ENCODE data around the gene MEIKIN.

The MEIKIN gene

DNA sequence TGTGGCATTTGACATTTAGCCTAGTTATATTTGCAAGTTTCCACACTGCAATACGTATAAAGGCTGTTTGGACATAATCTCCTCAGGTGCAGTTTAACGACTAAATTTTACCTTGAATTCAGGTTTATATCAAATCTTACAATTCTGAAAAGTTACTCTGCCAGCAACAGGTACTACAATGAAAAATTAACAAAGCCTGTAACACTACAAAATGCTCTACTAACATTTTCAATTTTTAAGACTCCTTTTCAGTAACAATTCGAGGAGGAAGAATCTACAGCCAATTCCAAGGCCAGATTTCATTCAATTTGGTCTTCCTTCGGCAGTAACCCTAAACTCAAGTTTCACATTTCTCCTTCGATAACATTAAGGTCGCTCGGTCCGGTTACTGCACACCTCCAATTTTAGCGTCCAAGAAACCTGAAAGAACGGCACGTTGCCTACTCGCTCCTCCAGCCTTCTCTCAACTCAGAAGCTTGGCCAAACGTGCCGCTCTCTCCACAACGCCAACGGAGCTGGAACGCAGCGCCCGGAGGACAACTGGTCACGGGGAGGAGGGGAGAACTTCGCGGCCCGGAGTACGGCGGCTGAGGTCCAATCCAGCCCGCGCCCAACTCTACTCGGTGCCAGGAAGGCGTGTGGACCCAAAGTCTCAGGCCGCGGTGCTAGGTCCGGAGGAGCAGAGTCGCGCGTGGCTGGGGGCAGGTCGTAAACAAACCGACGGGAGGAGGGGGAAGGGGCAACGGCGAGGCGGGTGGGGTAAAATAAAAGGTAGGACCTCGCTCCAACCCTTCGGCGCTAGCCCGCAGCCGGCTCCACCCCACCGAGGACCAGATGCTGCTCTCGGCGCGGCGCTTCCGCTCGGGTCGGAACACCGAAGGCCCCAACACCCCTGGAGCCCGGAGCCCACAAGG lies 149.3 kb downstream of the MEIKIN start:
- POLR2A ChIA-PET = interaction anchor here (1.0 to 2.7 kb wide), 6 partner anchors 9 to 215 kb away, joined by 3 to 17 read pairs (median 4); partner anchors contain the start of gene ACSL6
- TF ChIP-seq FOXM1 (IDR thresholded peaks at IDR 0.05; ENCODE audit: borderline replicate concordance) (no peak), ARNT (IDR thresholded peaks at IDR 0.05) (no peak), SUZ12 (IDR thresholded peaks at IDR 0.05) (no peak), LEF1 (IDR thresholded peaks at IDR 0.05; ENCODE audit: borderline replicate concordance) (no peak), ZNF384 (IDR thresholded peaks at IDR 0.05) (no peak), FOXA1 (IDR thresholded peaks at IDR 0.05) (no peak)
- TF ChIP-seq, protein P1, sequence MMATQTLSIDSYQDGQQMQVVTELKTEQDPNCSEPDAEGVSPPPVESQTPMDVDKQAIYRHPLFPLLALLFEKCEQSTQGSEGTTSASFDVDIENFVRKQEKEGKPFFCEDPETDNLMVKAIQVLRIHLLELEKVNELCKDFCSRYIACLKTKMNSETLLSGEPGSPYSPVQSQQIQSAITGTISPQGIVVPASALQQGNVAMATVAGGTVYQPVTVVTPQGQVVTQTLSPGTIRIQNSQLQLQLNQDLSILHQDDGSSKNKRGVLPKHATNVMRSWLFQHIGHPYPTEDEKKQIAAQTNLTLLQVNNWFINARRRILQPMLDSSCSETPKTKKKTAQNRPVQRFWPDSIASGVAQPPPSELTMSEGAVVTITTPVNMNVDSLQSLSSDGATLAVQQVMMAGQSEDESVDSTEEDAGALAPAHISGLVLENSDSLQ (IDR thresholded peaks at IDR 0.05) = no peak
- peak; percentile 41 for DNase-seq (ENCODE audit: extremely low spot score)
- CTCF ChIA-PET = no interaction called here

DNA sequence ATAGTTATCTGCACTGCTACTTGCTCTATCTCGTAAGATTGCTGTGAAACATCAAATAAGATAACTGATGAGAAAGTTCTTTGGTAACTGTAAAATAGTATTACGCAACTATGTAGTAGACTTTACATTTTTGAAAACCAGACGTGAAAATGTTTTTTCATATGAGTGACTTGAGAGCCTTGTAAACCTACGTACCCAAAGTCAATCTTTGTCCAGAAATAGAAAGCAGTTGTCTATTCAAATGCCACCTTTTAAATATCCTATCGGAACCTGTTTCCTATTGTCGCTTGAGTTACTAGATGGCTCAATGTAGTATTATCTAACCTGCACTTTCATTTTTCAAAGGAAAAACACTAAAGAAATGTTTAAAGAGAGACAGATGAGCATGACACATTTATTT lies 150.2 kb downstream of the MEIKIN start:
- DNase-seq (ENCODE audit: extremely low spot score) = no peak
- ChIA-PET CTCF (no interaction called here), POLR2A (no interaction called here)
- TF ChIP-seq SP1 (IDR thresholded peaks at IDR 0.05) (no peak), FOXA1 (IDR thresholded peaks at IDR 0.05) (no peak), FOXK2 (IDR thresholded peaks at IDR 0.05) (no peak), ZNF384 (IDR thresholded peaks at IDR 0.05) (no peak), ELF4 (IDR thresholded peaks at IDR 0.05) (no peak), CTBP1 (IDR thresholded peaks at IDR 0.05; ENCODE audit: borderline replicate concordance) (no peak)

DNA sequence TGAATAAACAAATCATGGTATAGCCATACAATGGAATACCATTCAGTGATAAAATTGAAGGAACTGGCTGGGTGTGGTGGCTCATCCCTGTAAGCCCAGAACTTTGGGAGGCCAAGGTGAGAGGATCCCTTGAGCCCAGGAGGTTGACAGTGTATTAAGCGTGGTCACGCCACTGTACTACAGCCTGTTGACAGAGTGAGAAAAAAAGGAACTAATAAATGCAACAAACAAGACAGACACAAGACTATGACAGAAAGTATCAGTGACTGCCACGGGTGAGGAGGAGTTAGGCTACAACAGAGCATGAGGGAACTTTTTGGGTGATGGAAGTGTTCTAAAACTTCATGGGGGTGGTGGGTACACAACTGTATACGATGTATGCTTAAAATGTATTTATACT lies 150.9 kb downstream of the MEIKIN start:
- ChIA-PET CTCF (no interaction called here), POLR2A (no interaction called here)
- no peak for DNase-seq (ENCODE audit: extremely low spot score)
- TF ChIP-seq CTBP1 (IDR thresholded peaks at IDR 0.05; ENCODE audit: borderline replicate concordance) (no peak), HDGF (IDR thresholded peaks at IDR 0.05; ENCODE audit: borderline replicate concordance) (no peak), L3MBTL2 (conservative IDR thresholded peaks at IDR 0.05) (no peak), FOXA1 (IDR thresholded peaks at IDR 0.05) (no peak), ARNT (IDR thresholded peaks at IDR 0.05) (no peak), SP1 (IDR thresholded peaks at IDR 0.05) (no peak), BHLHE40 (IDR thresholded peaks at IDR 0.05; ENCODE audit: borderline replicate concordance) (no peak)

DNA sequence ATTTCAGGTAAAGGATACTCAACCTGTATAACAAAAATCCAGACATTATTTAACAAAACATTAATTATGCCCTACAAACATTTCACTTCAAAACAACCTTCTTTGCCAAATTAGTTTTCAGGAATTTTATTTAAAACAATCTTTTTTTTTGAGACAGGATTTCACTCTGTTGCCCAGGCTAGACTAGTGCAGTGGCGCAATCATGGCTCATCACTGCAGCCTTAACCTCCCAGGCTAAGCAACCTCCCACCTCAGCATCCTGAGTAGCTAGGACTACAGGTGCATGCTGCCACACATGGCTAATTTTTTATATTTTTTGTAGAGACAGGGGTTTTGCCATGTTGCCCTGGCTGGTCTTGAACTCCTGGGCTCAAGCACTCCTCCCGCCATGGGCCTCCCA lies 152.6 kb downstream of the MEIKIN start:
- ChIA-PET CTCF (no interaction called here), POLR2A (no interaction called here)
- DNase-seq (ENCODE audit: extremely low spot score) = no peak
- TF ChIP-seq ARNT (IDR thresholded peaks at IDR 0.05) (no peak), TARDBP (IDR thresholded peaks at IDR 0.05) (no peak), LEF1 (IDR thresholded peaks at IDR 0.05; ENCODE audit: borderline replicate concordance) (no peak), SUZ12 (IDR thresholded peaks at IDR 0.05) (no peak), ZNF384 (IDR thresholded peaks at IDR 0.05) (no peak), FOXM1 (IDR thresholded peaks at IDR 0.05; ENCODE audit: borderline replicate concordance) (no peak), NFRKB (IDR thresholded peaks at IDR 0.05) (no peak), FOXA1 (IDR thresholded peaks at IDR 0.05) (no peak), BHLHE40 (IDR thresholded peaks at IDR 0.05; ENCODE audit: borderline replicate concordance) (no peak), FOXK2 (IDR thresholded peaks at IDR 0.05) (no peak), CTBP1 (IDR thresholded peaks at IDR 0.05; ENCODE audit: borderline replicate concordance) (no peak)

DNA sequence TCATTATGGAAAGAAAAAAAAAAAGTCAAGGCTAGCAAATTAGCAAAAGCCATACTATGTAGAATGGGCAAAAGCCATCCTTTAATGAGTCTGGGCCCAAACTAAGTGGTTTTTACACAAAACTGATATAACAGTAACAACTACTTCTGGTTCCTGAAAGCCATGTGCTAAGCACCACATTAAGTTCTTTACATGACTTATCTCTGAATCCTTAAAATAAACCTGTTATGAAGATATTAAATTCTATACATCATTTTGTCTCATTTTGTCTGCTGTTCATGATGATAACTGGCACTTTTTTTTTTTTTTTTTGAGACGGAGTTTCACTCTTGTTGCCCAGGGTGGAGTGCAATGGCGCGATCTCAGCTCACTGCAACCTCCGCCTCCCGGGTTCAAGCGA lies 153.6 kb downstream of the MEIKIN start:
- TF ChIP-seq CTBP1 (IDR thresholded peaks at IDR 0.05; ENCODE audit: borderline replicate concordance) = no peak
- no peak for TF ChIP-seq HDGF (IDR thresholded peaks at IDR 0.05; ENCODE audit: borderline replicate concordance)
- TF ChIP-seq NFRKB (IDR thresholded peaks at IDR 0.05) = no peak
- TF ChIP-seq SUZ12 (IDR thresholded peaks at IDR 0.05) = no peak
- TF ChIP-seq FOXK2 (IDR thresholded peaks at IDR 0.05) = no peak
- TF ChIP-seq BHLHE40 (IDR thresholded peaks at IDR 0.05; ENCODE audit: borderline replicate concordance) = no peak
- no peak for TF ChIP-seq FOXA1 (IDR thresholded peaks at IDR 0.05)
- TF ChIP-seq FOXM1 (IDR thresholded peaks at IDR 0.05; ENCODE audit: borderline replicate concordance) = no peak
- TF ChIP-seq ELF4 (IDR thresholded peaks at IDR 0.05) = no peak
- no peak for TF ChIP-seq SP1 (IDR thresholded peaks at IDR 0.05)
- no peak for TF ChIP-seq L3MBTL2 (conservative IDR thresholded peaks at IDR 0.05)
- TF ChIP-seq, protein P1 (IDR thresholded peaks at IDR 0.05) = no peak
- no peak for TF ChIP-seq LEF1 (IDR thresholded peaks at IDR 0.05; ENCODE audit: borderline replicate concordance)
- no peak for TF ChIP-seq ZNF384 (IDR thresholded peaks at IDR 0.05)
- no peak for TF ChIP-seq ARNT (IDR thresholded peaks at IDR 0.05)
- TF ChIP-seq TARDBP (IDR thresholded peaks at IDR 0.05) = no peak
- POLR2A ChIA-PET = no interaction called here
- no peak for DNase-seq (ENCODE audit: extremely low spot score)
- CTCF ChIA-PET = no interaction called here

DNA sequence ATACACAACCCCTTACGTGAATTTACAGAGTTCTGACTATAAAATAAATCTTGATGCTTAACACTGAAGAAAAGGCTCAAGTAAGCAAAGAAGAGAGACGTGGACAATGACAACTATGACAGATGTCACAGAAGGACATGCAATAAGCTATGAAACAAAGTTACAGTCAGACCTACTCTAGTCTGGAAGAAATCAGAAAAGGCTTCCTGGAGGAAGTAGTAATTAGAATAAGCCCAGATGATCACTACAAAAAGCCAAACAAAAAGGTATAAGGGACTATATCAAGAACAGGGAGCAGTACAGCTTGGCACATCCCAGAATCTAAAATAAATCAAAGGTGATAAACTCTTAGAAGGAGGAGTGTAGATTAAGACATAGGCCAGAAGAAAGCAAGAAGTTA lies 154.9 kb downstream of the MEIKIN start:
- DNase-seq (ENCODE audit: extremely low spot score) = no peak
- ChIA-PET CTCF (no interaction called here), POLR2A (no interaction called here)
- TF ChIP-seq ZNF384 (IDR thresholded peaks at IDR 0.05) (no peak), L3MBTL2 (conservative IDR thresholded peaks at IDR 0.05) (no peak), FOXA1 (IDR thresholded peaks at IDR 0.05) (no peak), SUZ12 (IDR thresholded peaks at IDR 0.05) (no peak), CTBP1 (IDR thresholded peaks at IDR 0.05; ENCODE audit: borderline replicate concordance) (no peak), ELF4 (IDR thresholded peaks at IDR 0.05) (no peak), HDGF (IDR thresholded peaks at IDR 0.05; ENCODE audit: borderline replicate concordance) (no peak), FOXK2 (IDR thresholded peaks at IDR 0.05) (no peak)

DNA sequence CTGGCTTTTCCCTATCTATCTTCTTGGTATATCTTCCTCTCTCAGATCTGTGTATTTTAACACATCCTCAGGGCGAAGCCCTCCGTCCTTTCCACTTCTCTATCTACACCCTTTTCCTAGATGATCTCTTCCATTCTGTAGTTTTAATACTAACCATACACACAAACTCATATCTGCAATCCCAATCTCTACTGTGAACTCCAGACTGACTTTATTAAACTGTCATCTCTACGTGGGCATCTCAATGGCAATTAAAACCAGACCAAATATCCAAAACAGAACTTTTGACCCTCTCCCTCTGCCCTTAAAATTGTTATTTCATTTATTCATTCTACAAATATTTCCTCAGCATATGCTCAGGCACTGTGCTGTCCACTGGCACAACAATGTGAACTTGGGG lies 155.7 kb downstream of the MEIKIN start:
- DNase-seq (ENCODE audit: extremely low spot score) = no peak
- TF ChIP-seq FOXK2 (IDR thresholded peaks at IDR 0.05) (no peak), SP1 (IDR thresholded peaks at IDR 0.05) (no peak), ZNF384 (IDR thresholded peaks at IDR 0.05) (no peak), TARDBP (IDR thresholded peaks at IDR 0.05) (no peak), CTBP1 (IDR thresholded peaks at IDR 0.05; ENCODE audit: borderline replicate concordance) (no peak), SUZ12 (IDR thresholded peaks at IDR 0.05) (no peak)
- POLR2A ChIA-PET = no interaction called here
- CTCF ChIA-PET = no interaction called here

Data from HEK293T (cell line).